ENCODE measurements around the gene WNT7B. TPM values are rescaled to one million over a fixed set of nuclear protein-coding genes. Genes with fewer than 3 reads are reported as not detected.

WNT7B gene
- total and polyA plus RNA-seq, 2 experiments from 2014 or later = 0.10 TPM; not detected in 1

- H3K27me3 ChIP-seq (ENCODE audit: insufficient read depth) = no peaks in the 10 kb centered on the region
- no peak overlapping the region for H3K4me3 Mint-ChIP-seq
- no peaks in the 10 kb centered on the region for H4K20me1 ChIP-seq (replicated peaks; ENCODE audit: insufficient read depth)
- peaks cover 8% of the 10 kb centered on the region for H3K4me1 Mint-ChIP-seq
- no peak overlapping the region for H3K4me3 ChIP-seq
- no peaks in the 10 kb centered on the region for H3K36me3 Mint-ChIP-seq (ENCODE audit: low read depth)
- H3K4me1 ChIP-seq (ENCODE audit: insufficient read depth) = no peaks in the 10 kb centered on the region
- no peak overlapping the region for H3K27ac Mint-ChIP-seq
- H3K27me3 Mint-ChIP-seq (ENCODE audit: insufficient read depth, low read depth, poor library complexity) = peaks cover 6% of the 10 kb centered on the region
- ATAC-seq (no peak), DNase-seq (ENCODE audit: low spot score) (no peak)
- no peak overlapping the region for H3K4me2 ChIP-seq
- no peak for TF ChIP-seq ZNF462 (CRISPR knock-in tag; IDR thresholded peaks at IDR 0.05)
- TF ChIP-seq ETS1 (IDR thresholded peaks at IDR 0.05) = no peak
- TF ChIP-seq STAT1 (IDR thresholded peaks at IDR 0.05; ENCODE audit: unreplicated experiment) = no peak
- TF ChIP-seq EZH2phosphoT487 (IDR thresholded peaks at IDR 0.05; ENCODE audit: unreplicated experiment) = no peak
- TF ChIP-seq CREB1 (CRISPR knock-in tag; IDR thresholded peaks at IDR 0.05; ENCODE audit: low read depth) = no peak
- no peak for TF ChIP-seq REST (IDR thresholded peaks at IDR 0.05; ENCODE audit: unreplicated experiment)
- no peak for TF ChIP-seq ZNF114 (CRISPR knock-in tag; IDR thresholded peaks at IDR 0.05)
- no peak for TF ChIP-seq JUNB (IDR thresholded peaks at IDR 0.05; ENCODE audit: unreplicated experiment)
- no peak for TF ChIP-seq EZH2 (IDR thresholded peaks at IDR 0.05; ENCODE audit: low read depth, unreplicated experiment)
- no peak for TF ChIP-seq CTCF (conservative IDR thresholded peaks at IDR 0.05; ENCODE audit: low read depth in 2 of 2)
- no peak for TF ChIP-seq NANOG (IDR thresholded peaks at IDR 0.05; ENCODE audit: borderline replicate concordance)
- no peak for TF ChIP-seq POLR2AphosphoS5 (IDR thresholded peaks at IDR 0.05; ENCODE audit: low read depth)
- no peak overlapping the region for H2AFZ ChIP-seq
- no peaks in the 10 kb centered on the region for H3K9me2 ChIP-seq (ENCODE audit: insufficient read depth)
- no peaks in the 10 kb centered on the region for H3F3A ChIP-seq (replicated peaks; ENCODE audit: low read depth)
- H3K9me3 Mint-ChIP-seq = peaks cover 2% of the 10 kb centered on the region; the same call in 1 of the 3 replicates
- H3K79me2 ChIP-seq (replicated peaks; ENCODE audit: insufficient read depth) = no peaks in the 10 kb centered on the region
- no peaks in the 10 kb centered on the region for H3K36me3 ChIP-seq (ENCODE audit: insufficient read depth)
- H3K27ac ChIP-seq (ENCODE audit: low read depth) = no peak overlapping the region
Measured at GRCh38 chr22:45953178-45953577, 23.8 kb downstream of the WNT7B start.

All from GM23338 (cell line).